T-cell (primary cell): ENCODE results near the gene RNASE2. TPM values are rescaled to one million over a fixed set of nuclear protein-coding genes. Genes with fewer than 3 reads are reported as not detected.

Source experiments
- ATAC-seq, 4 experiments: fragments of 200-7000 bp in 3 of 4; fragments of 150-1000 bp in 1 of 4; cut with Tn5 transposase; replicated peaks in 1 of 4; 1 replicate in 3 of 4; 2 replicates in 1 of 4; pipeline ENCODE4 v1.10.0; 2021; ENCODE audit warnings: moderate library complexity in 3 of 4, mild to moderate bottlenecking in 2 of 4, moderate number of reproducible peaks in 1 of 4
- CTCF ChIA-PET, 2 donors: fragments of 300-600 bp; sonication (Branson Sonifier 250); formaldehyde crosslinking; loops; one replicate each; lab custom pipeline; 2022; ENCODE audit warnings: antibody characterized with exemption in 2 of 2; lab: Charles Lee
- POLR2A ChIA-PET, 2 donors: fragments of 300-600 bp; sonication (Branson Sonifier 250); formaldehyde crosslinking; loops; one replicate each; lab custom pipeline; 2022; ENCODE audit warnings: antibody characterized with exemption in 2 of 2; lab: Charles Lee
- DNase-seq, 35 experiments: peaks; one replicate each; pipeline versions ENCODE4 v3.0.0 to v3.0.0-alpha.2; 2013 to 2023
- H3K27ac ChIP-seq: one replicate; pipeline ENCODE4 v1.5.1; 2013; ENCODE audit warnings: low read length
- H3K27me3 ChIP-seq, 2 experiments: replicated peaks in 1 of 2; 1 replicate in 1 of 2; 2 replicates in 1 of 2; pipeline versions ENCODE4 v1.6.1 to v1.7.0; 2013; ENCODE audit warnings: low read length in 1 of 2, mixed read lengths in 1 of 2; ENCODE audit not compliant: control insufficient read depth in 2 of 2, insufficient read depth in 2 of 2; ENCODE audit errors: extremely low read depth in 1 of 2
- H3K36me3 ChIP-seq, 2 donors: 1 replicate in 1 of 2; 2 replicates in 1 of 2; pipeline versions ENCODE4 v1.6.1 to v1.7.0; 2013; ENCODE audit warnings: low read length in 1 of 2; ENCODE audit not compliant: control insufficient read depth in 2 of 2, insufficient read depth in 1 of 2; ENCODE audit errors: extremely low read depth in 1 of 2
- H3K4me1 ChIP-seq, 2 experiments: 1 replicate in 1 of 2; 2 replicates in 1 of 2; pipeline versions ENCODE4 v1.6.1 to v1.7.0; 2013; ENCODE audit warnings: low read length in 2 of 2, mixed read lengths in 1 of 2; ENCODE audit not compliant: insufficient read depth in 2 of 2, control insufficient read depth in 1 of 2; ENCODE audit errors: extremely low read depth in 1 of 2
- H3K4me3 ChIP-seq, 2 donors: 1 replicate in 1 of 2; 2 replicates in 1 of 2; pipeline versions ENCODE4 v1.5.1 to v1.7.0; 2013; ENCODE audit warnings: mild to moderate bottlenecking in 2 of 2, low read length in 1 of 2, moderate library complexity in 1 of 2; ENCODE audit not compliant: control insufficient read depth in 1 of 2; ENCODE audit errors: extremely low read depth in 1 of 2
- H3K9me3 ChIP-seq: 2 replicates; pipeline ENCODE4 v1.7.0; 2013
- H3K27ac Mint-ChIP-seq, 2 donors: one replicate each; pipeline ENCODE4 v1.8.0; 2020 to 2021; ENCODE audit warnings: mild to moderate bottlenecking in 2 of 2, mixed read lengths in 2 of 2
- H3K27me3 Mint-ChIP-seq, 2 donors: one replicate each; pipeline ENCODE4 v1.8.0; 2021 to 2022; ENCODE audit warnings: mixed read lengths in 2 of 2
- H3K36me3 Mint-ChIP-seq: one replicate; pipeline ENCODE4 v1.8.0; 2021; ENCODE audit warnings: mixed read lengths
- H3K4me1 Mint-ChIP-seq, 3 donors: one replicate each; pipeline ENCODE4 v1.8.0; 2020 to 2022; ENCODE audit warnings: mixed read lengths in 3 of 3, mild to moderate bottlenecking in 1 of 3
- H3K4me3 Mint-ChIP-seq, 3 donors: one replicate each; pipeline ENCODE4 v1.8.0; 2020 to 2022; ENCODE audit warnings: mild to moderate bottlenecking in 3 of 3, mixed read lengths in 3 of 3, moderate library complexity in 3 of 3
- H3K9me3 Mint-ChIP-seq, 3 donors: one replicate each; pipeline ENCODE4 v1.8.0; 2020 to 2022; ENCODE audit warnings: mixed read lengths in 3 of 3
- WGBS: methylation state at CpG from one replicate; pipeline ENCODE4 v1.1.5; 2013; ENCODE audit warnings: missing lambda C conversion rate; ENCODE audit not compliant: insufficient coverage; 5-methylcytosine and 5-hydroxymethylcytosine counted together
- total RNA-seq, 35 experiments: library from RNA in 6 of 35; stranded (reverse) in 6 of 35; fragments of 120-200 nt in 1 of 35; gene quantifications; one replicate each; pipeline versions ENCODE4 v1.2.1 to v1.2.4 and lab custom pipeline; 2013 to 2026

Gene RNASE2
- total RNA-seq, 5 donors from 2014 or later (not counting 1 experiment from before 2014, with no cell fraction given) = not detected

DNA sequence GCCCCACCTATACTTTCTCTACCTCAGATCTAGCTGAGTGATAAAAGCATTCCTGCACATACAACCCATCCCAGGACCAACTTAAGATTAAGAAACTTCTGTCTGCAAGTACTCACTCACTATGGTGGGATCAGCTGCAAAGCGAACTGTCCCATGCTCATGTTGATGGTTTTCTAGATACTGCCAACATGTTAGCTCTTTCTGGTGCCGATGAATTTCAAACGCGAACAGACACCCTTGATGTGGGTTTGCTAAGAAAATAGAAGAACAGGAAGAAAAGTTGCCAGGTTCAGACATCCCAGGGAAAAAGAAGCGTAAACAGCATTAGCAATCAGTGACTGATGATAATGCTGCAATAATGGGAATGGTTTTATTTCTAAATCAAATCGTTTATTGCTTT is 42.3 kb downstream of the RNASE2 start:
- POLR2A ChIA-PET = interaction anchor here (0.5 to 0.7 kb wide), 3 partner anchors 16 to 676 kb away, joined by 3 read pairs; no protein-coding TSS in a partner anchor

DNA sequence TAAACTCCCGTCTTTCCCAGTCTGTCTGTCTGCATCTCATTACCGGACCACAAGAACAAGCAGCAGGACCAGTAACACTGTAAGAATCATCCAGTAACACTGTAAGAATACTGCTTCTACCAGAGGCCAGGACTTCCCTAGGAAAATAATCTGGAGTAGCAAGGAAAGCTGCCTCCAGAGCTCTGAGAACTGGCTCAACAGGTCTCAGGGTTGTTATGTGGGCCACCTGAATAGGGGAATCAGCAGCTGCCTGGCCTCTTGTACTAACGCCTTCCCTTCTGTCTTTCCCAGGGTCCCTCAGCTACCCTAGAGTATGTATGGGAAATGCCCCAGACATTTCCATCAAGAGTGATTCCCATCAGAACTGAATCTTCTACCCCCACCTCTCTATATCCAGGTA is 42.9 kb downstream of the RNASE2 start:
- ATAC-seq = no peak
- H3K4me3 Mint-ChIP-seq = no peak overlapping the region

More for the DNA sequence above, 42.3 kb downstream of the RNASE2 start:
- 13% methylated on average over 3 of the region's 6 CpGs for WGBS
- Mint-ChIP-seq H3K27ac (peak overlapping the region; percentile 20 to 59), H3K4me1 (peaks cover 20 to 39% (median 20%) of the 10 kb centered on the region in 3 donors), H3K4me3 (peak overlapping the region in 1 of 3 donors; percentile 3), H3K9me3 (no peaks in the 10 kb centered on the region), H3K36me3 (peaks cover 38% of the 10 kb centered on the region), H3K27me3 (no peaks in the 10 kb centered on the region)
- no peaks in the 10 kb centered on the region for H3K9me3 ChIP-seq
- no peak for DNase-seq
- H3K27ac ChIP-seq = no peak overlapping the region
- CTCF ChIA-PET = interaction anchor here (0.6 to 1.5 kb wide), 6 partner anchors 7 to 26 kb away, joined by 3 to 8 read pairs (median 3); no protein-coding TSS in a partner anchor
- ATAC-seq = peak in 1 of 4 experiments; percentile 51
- peaks cover 0 to 8% of the 10 kb centered on the region in 2 experiments for H3K4me1 ChIP-seq
- peaks cover 5 to 47% of the 10 kb centered on the region in 2 donors for H3K36me3 ChIP-seq
- no peaks in the 10 kb centered on the region for H3K27me3 ChIP-seq
- H3K4me3 ChIP-seq = no peak overlapping the region

DNA sequence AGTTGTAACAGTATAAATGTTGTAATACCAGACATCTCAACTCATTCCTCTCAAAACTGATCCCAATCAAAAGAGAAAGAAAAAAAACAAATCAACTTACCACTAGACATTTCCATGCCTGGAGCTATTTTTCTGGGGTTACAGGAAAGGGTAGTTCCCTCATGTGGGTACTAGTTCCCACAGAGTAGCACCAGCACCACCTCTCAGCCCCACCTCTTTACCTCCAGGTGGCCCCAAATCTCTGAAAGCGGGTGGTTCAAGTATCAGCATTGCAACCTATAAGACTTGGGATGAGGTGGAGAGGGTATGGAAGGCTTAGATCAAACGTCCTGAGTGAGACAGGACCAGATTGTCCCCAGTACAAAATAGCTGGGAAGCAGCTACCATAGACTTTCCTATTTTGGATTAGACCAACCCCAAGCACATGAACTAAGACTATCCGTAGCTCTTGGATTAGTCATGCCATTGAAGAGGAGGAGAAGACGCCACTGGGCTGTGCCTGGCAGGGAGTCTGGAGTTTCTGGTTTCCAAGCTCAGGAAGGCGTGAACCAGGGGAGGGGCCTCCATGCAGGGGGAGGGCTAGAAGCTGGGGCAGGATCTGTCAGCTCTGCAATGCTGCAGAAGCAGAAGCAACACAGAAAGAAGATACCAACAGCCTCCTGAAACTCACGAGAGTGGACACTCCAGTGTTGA is 43.5 kb downstream of the RNASE2 start, which contains the start of gene SLC39A2:
TSS of gene SLC39A2 (plus strand) at position 620 of the 693 bp plus-strand sequence. CDS start 154 bp downstream, outside the sequence.
- DNase-seq = no peak
- Histone ChIP-seq H3K27me3 (no peaks in the 10 kb centered on the region), H3K9me3 (no peaks in the 10 kb centered on the region), H3K27ac (no peak within 1 kb of the TSS), H3K4me3 (no peak within 1 kb of the TSS), H3K36me3 (peaks cover 5 to 35% of the 10 kb centered on the region in 2 donors), H3K4me1 (peaks cover 0 to 8% of the 10 kb centered on the region in 2 experiments)
- peaks cover 31% of the 10 kb centered on the region for H3K36me3 Mint-ChIP-seq
- H3K27ac Mint-ChIP-seq = no peak within 1 kb of the TSS
- no peaks in the 10 kb centered on the region for H3K9me3 Mint-ChIP-seq
- peaks cover 19 to 37% (median 20%) of the 10 kb centered on the region in 3 donors for H3K4me1 Mint-ChIP-seq
- no peak within 1 kb of the TSS for H3K4me3 Mint-ChIP-seq
- CTCF ChIA-PET = interaction anchor here (0.5 to 1.3 kb wide), 4 partner anchors 16 to 68 kb away, joined by 3 to 5 read pairs (median 3); no protein-coding TSS in a partner anchor
- ATAC-seq = no peak
- POLR2A ChIA-PET = interaction anchor here in 1 of 2 donors (0.7 kb wide), 1 partner anchor 34 kb away, joined by 3 read pairs; no protein-coding TSS in a partner anchor
- 74% methylated on average over 3 of the region's 6 CpGs for WGBS
- no peaks in the 10 kb centered on the region for H3K27me3 Mint-ChIP-seq

More for the DNA sequence above, 42.9 kb downstream of the RNASE2 start:
- Histone ChIP-seq H3K9me3 (no peaks in the 10 kb centered on the region), H3K4me3 (no peak overlapping the region), H3K4me1 (peaks cover 0 to 8% of the 10 kb centered on the region in 2 experiments), H3K36me3 (peaks cover 5 to 42% of the 10 kb centered on the region in 2 donors), H3K27me3 (no peaks in the 10 kb centered on the region), H3K27ac (no peak overlapping the region)
- no peak for DNase-seq
- peaks cover 35% of the 10 kb centered on the region for H3K36me3 Mint-ChIP-seq
- H3K9me3 Mint-ChIP-seq = no peaks in the 10 kb centered on the region
- H3K27ac Mint-ChIP-seq = no peak overlapping the region
- 100% methylated on average over 2 of the region's 3 CpGs for WGBS
- ChIA-PET POLR2A (interaction anchor here in 1 of 2 donors (0.7 kb wide), 1 partner anchor 34 kb away, joined by 3 read pairs; no protein-coding TSS in a partner anchor), CTCF (interaction anchor here (0.5 to 1.3 kb wide), 4 partner anchors 15 to 69 kb away, joined by 3 read pairs; no protein-coding TSS in a partner anchor)
- H3K27me3 Mint-ChIP-seq = no peaks in the 10 kb centered on the region
- H3K4me1 Mint-ChIP-seq = peaks cover 20 to 39% (median 20%) of the 10 kb centered on the region in 3 donors

DNA sequence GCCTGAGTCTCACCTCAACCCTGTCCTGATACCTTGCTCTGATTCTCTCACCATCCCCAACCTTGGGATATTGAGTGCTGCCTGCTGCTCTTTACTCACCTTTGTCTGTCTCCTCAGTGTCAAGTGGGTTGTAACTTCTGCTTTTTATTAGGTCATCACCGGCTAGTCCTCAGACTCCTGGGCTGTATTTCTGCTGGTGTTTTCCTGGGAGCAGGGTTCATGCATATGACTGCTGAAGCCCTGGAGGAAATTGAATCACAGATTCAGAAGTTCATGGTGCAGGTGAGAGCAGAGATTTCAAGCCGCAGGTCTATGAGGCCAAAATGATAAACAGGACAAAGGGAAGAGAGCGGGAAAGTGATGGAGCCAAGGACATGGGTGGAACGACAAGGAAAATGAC is 44.3 kb downstream of the RNASE2 start:
- CTCF ChIA-PET = interaction anchor here in 1 of 2 donors (1.3 kb wide), 1 partner anchor 15 kb away, joined by 5 read pairs; no protein-coding TSS in a partner anchor
- H3K9me3 Mint-ChIP-seq = no peaks in the 10 kb centered on the region
- H3K36me3 Mint-ChIP-seq = peaks cover 25% of the 10 kb centered on the region
- Histone ChIP-seq H3K4me1 (peaks cover 0 to 8% of the 10 kb centered on the region in 2 experiments), H3K27ac (no peak overlapping the region), H3K4me3 (no peak overlapping the region), H3K36me3 (peaks cover 5 to 27% of the 10 kb centered on the region in 2 donors), H3K9me3 (no peaks in the 10 kb centered on the region), H3K27me3 (no peaks in the 10 kb centered on the region)
- POLR2A ChIA-PET = no interaction called here
- no peak for ATAC-seq
- peaks cover 18 to 34% (median 20%) of the 10 kb centered on the region in 3 donors for H3K4me1 Mint-ChIP-seq
- H3K27ac Mint-ChIP-seq = no peak overlapping the region
- no peak for DNase-seq
- H3K4me3 Mint-ChIP-seq = no peak overlapping the region
- no peaks in the 10 kb centered on the region for H3K27me3 Mint-ChIP-seq
- WGBS = 81% methylated on average over 4 of the region's 4 CpGs

DNA sequence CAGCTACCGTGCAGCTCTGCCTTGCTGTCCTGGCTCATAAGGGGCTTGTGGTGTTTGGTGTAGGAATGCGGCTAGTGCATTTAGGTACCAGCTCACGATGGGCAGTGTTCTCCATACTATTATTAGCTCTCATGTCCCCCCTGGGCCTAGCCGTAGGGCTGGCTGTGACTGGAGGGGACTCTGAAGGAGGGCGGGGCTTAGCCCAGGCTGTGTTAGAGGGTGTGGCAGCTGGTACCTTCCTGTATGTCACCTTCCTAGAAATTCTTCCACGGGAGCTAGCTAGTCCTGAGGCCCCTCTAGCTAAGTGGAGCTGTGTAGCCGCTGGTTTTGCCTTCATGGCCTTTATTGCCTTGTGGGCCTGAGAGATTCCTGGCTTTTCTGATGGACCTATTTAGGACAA is 45.9 kb downstream of the RNASE2 start:
- Histone ChIP-seq H3K27ac (no peak overlapping the region), H3K4me3 (no peak overlapping the region), H3K27me3 (no peaks in the 10 kb centered on the region), H3K4me1 (peaks cover 0 to 8% of the 10 kb centered on the region in 2 experiments), H3K9me3 (no peaks in the 10 kb centered on the region), H3K36me3 (peaks cover 5 to 11% of the 10 kb centered on the region in 2 donors)
- peaks cover 9% of the 10 kb centered on the region for H3K36me3 Mint-ChIP-seq
- WGBS = 100% methylated on average over 1 of the region's 7 CpGs
- ATAC-seq = no peak
- POLR2A ChIA-PET = interaction anchor here in 1 of 2 donors (0.6 kb wide), 1 partner anchor 25 kb away, joined by 6 read pairs; no protein-coding TSS in a partner anchor
- H3K27ac Mint-ChIP-seq = no peak overlapping the region
- H3K4me1 Mint-ChIP-seq = peaks cover 16 to 24% (median 18%) of the 10 kb centered on the region in 3 donors
- no peak overlapping the region for H3K4me3 Mint-ChIP-seq
- CTCF ChIA-PET = interaction anchor here in 1 of 2 donors (0.9 kb wide), 1 partner anchor 14 kb away, joined by 4 read pairs; no protein-coding TSS in a partner anchor
- H3K9me3 Mint-ChIP-seq = no peaks in the 10 kb centered on the region
- no peak for DNase-seq
- no peaks in the 10 kb centered on the region for H3K27me3 Mint-ChIP-seq

DNA sequence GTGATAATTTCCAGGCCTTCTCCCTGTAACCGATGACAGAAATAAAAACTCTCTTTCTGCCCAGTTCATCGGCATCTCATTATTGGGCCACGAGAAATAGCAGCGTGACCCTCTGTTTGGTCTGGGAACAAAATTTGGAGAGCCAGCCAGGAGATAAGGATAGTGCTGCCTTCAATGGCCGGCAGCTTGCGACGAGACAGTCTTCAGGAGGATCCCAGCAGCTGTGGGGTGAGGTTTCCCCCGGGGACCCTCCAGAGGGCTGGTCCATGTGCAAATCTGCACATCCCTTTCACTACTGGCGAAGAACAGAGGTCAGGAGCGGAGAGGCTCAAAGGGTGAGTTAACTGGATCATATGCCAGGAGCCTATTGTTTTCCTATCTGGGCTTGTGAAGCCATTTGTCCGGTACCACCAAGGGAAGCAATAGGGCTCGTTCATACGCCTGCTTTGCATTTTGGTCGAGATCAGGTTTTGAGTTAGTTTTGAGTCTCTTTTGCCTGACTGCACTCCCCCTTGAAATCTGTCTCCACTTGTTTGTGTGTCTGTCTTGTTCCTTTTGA is 48.6 kb downstream of the RNASE2 start:
- Mint-ChIP-seq H3K27me3 (no peaks in the 10 kb centered on the region), H3K9me3 (no peaks in the 10 kb centered on the region), H3K27ac (no peak overlapping the region), H3K4me1 (no peaks in the 10 kb centered on the region), H3K4me3 (no peak overlapping the region), H3K36me3 (no peaks in the 10 kb centered on the region)
- ChIA-PET POLR2A (interaction anchor here in 1 of 2 donors (0.6 kb wide), 1 partner anchor 13 kb away, joined by 4 read pairs; no protein-coding TSS in a partner anchor), CTCF (interaction anchor here (0.6 to 3.0 kb wide), 2 partner anchors 11 to 25 kb away, joined by 3 to 22 read pairs; no protein-coding TSS in a partner anchor)
- Histone ChIP-seq H3K4me1 (no peaks in the 10 kb centered on the region), H3K36me3 (no peaks in the 10 kb centered on the region), H3K9me3 (no peaks in the 10 kb centered on the region), H3K27me3 (no peaks in the 10 kb centered on the region), H3K4me3 (no peak overlapping the region), H3K27ac (no peak overlapping the region)
- WGBS = 96% methylated on average over 4 of the region's 14 CpGs
- DNase-seq (no peak), ATAC-seq (no peak)
